Liver (tissue), 3 donors: ENCODE results near the gene NOS3.

Source experiments
- JUND ChIP-seq, 2 donors: IDR thresholded peaks; 2 replicates each; pipeline ENCODE4 v1.6.1; 2016; ENCODE audit warnings: antibody characterized with exemption in 2 of 2
- RAD21 ChIP-seq, 2 donors: IDR thresholded peaks; 2 replicates each; pipeline ENCODE4 v1.6.1; 2016; ENCODE audit warnings: antibody characterized with exemption in 2 of 2, mild to moderate bottlenecking in 2 of 2
- TF ChIP-seq, protein P1 (sequence below): fragments of 150-350 bp; IDR thresholded peaks from 2 replicates; pipeline ENCODE4 v1.5.1; 2017; ENCODE audit warnings: improper control_type of control experiment, low read depth, low read length; ENCODE audit not compliant: missing input control
- TF ChIP-seq, protein P2 (sequence below): IDR thresholded peaks from 2 replicates; pipeline ENCODE4 v1.6.1; 2016; ENCODE audit warnings: antibody characterized with exemption, mild to moderate bottlenecking
- donor health status: healthy.
- donor health status: healthy.

DNA sequence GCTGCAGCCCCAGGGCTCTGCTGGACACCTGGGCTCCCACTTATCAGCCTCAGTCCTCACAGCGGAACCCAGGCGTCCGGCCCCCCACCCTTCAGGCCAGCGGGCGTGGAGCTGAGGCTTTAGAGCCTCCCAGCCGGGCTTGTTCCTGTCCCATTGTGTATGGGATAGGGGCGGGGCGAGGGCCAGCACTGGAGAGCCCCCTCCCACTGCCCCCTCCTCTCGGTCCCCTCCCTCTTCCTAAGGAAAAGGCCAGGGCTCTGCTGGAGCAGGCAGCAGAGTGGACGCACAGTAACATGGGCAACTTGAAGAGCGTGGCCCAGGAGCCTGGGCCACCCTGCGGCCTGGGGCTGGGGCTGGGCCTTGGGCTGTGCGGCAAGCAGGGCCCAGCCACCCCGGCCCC is 2.7 kb downstream of the NOS3 start:
- TF ChIP-seq, protein P1, sequence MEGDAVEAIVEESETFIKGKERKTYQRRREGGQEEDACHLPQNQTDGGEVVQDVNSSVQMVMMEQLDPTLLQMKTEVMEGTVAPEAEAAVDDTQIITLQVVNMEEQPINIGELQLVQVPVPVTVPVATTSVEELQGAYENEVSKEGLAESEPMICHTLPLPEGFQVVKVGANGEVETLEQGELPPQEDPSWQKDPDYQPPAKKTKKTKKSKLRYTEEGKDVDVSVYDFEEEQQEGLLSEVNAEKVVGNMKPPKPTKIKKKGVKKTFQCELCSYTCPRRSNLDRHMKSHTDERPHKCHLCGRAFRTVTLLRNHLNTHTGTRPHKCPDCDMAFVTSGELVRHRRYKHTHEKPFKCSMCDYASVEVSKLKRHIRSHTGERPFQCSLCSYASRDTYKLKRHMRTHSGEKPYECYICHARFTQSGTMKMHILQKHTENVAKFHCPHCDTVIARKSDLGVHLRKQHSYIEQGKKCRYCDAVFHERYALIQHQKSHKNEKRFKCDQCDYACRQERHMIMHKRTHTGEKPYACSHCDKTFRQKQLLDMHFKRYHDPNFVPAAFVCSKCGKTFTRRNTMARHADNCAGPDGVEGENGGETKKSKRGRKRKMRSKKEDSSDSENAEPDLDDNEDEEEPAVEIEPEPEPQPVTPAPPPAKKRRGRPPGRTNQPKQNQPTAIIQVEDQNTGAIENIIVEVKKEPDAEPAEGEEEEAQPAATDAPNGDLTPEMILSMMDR: no peak
- TF ChIP-seq, protein P2, sequence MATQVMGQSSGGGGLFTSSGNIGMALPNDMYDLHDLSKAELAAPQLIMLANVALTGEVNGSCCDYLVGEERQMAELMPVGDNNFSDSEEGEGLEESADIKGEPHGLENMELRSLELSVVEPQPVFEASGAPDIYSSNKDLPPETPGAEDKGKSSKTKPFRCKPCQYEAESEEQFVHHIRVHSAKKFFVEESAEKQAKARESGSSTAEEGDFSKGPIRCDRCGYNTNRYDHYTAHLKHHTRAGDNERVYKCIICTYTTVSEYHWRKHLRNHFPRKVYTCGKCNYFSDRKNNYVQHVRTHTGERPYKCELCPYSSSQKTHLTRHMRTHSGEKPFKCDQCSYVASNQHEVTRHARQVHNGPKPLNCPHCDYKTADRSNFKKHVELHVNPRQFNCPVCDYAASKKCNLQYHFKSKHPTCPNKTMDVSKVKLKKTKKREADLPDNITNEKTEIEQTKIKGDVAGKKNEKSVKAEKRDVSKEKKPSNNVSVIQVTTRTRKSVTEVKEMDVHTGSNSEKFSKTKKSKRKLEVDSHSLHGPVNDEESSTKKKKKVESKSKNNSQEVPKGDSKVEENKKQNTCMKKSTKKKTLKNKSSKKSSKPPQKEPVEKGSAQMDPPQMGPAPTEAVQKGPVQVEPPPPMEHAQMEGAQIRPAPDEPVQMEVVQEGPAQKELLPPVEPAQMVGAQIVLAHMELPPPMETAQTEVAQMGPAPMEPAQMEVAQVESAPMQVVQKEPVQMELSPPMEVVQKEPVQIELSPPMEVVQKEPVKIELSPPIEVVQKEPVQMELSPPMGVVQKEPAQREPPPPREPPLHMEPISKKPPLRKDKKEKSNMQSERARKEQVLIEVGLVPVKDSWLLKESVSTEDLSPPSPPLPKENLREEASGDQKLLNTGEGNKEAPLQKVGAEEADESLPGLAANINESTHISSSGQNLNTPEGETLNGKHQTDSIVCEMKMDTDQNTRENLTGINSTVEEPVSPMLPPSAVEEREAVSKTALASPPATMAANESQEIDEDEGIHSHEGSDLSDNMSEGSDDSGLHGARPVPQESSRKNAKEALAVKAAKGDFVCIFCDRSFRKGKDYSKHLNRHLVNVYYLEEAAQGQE: no peak
- TF ChIP-seq JUND (IDR thresholded peaks at IDR 0.05) (no peak), RAD21 (IDR thresholded peaks at IDR 0.05) (no peak)
